Measurements from ENCODE around the gene MAML3.

DNA sequence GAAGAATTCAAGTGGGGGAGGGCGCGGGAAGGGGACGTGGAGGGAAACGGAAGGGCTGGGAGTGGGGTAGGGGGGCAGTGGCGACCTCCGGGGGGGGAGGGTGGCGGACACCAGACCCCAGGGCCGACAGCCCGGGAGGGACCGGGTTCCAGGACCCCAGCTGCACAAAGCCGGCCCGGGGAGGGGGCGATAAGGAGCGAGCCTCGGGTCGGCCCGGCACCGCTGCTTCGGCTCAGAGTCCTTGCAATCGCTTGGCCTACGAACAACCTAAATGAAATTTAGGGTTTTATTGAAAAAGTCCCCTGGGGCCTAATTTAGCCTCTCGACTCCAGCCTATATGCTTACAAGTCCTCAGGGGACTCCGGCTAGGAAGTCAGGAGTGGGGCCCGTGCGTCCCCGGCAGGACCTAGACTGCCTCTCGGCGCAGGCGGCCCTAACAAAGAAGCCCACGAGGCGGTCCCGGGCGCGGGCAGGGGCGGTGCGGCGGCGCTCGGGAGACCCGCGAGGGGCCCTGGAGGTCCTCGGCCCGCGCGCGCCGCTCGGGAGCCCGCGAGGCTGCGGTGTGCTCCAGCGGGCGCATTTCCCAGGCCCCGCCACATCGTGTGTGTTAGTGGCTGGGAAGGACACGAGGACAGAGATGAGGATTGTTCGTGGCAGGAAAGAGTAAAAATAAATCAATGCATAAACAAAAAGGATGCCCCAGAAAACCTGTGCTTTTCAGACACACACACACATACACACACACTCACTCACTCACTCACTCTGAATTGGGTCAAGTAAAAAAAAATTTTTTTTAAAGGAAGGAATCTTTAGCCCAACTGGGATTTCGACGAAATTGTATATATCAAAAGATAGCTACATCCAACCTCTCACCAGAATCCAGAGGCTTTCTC is 418.4 kb downstream of the MAML3 start:
- TF ChIP-seq, protein P1, sequence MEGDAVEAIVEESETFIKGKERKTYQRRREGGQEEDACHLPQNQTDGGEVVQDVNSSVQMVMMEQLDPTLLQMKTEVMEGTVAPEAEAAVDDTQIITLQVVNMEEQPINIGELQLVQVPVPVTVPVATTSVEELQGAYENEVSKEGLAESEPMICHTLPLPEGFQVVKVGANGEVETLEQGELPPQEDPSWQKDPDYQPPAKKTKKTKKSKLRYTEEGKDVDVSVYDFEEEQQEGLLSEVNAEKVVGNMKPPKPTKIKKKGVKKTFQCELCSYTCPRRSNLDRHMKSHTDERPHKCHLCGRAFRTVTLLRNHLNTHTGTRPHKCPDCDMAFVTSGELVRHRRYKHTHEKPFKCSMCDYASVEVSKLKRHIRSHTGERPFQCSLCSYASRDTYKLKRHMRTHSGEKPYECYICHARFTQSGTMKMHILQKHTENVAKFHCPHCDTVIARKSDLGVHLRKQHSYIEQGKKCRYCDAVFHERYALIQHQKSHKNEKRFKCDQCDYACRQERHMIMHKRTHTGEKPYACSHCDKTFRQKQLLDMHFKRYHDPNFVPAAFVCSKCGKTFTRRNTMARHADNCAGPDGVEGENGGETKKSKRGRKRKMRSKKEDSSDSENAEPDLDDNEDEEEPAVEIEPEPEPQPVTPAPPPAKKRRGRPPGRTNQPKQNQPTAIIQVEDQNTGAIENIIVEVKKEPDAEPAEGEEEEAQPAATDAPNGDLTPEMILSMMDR (IDR thresholded peaks at IDR 0.05) = peak in 1 of 6 experiments; percentile 8
- TF ChIP-seq POLR2AphosphoS5 (IDR thresholded peaks at IDR 0.05) (no peak), POLR2A (IDR thresholded peaks at IDR 0.05) (no peak), EP300 (IDR thresholded peaks at IDR 0.05) (no peak)

Data from upper lobe of left lung (tissue), 4 donors.